Measurements from ENCODE around the gene MYRIP. TPM values are rescaled to one million over a fixed set of nuclear protein-coding genes. Genes with fewer than 3 reads are reported as not detected.
"Not testable (repeated sequence)": the region's sequence is repeated elsewhere in the genome, so short reads cannot be mapped to it uniquely, and the experiment has no call there.

MYRIP gene
- total RNA-seq, 1 donor from 2014 or later, result 8.4 TPM

DNA sequence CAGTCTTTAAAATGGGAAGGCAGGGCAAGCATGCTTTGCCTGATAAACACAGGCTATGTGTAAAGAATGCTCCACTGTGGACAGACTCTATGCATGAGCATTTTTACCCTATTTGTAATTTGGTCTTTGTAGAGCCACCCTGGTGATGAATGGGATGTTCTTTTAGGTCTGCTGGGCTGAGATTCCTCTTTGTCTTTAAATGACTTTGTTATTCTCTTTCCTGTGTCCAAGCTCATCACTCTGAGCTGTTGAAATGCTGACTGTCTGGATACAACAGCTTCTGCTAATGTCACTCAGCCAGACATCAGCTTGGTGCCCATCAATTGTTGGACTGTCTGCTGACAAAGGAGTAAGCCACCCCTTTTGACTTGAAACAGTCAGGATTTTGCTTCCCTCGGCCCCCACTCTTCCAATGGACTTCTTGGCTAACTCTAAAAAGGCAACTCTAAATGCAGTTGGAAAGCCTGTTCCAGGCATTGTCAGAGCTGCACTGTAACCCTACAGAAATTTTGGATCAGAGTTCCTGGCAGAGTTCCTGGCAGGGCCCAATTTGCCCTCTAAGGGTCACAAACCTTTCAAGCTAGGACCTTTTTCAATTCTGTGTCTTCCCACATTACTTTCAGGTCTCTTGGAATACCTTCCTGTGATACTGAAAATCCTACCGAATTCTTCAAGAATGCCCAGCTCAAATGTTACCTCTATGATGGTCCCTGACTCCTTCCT, 459.6 kb downstream of the MYRIP start:
- intact Hi-C loops (cut with DNase I), result loop anchor here (5.0 kb wide), 1 partner anchor 1732 kb away; no protein-coding TSS in a partner anchor
- no peak for ATAC-seq
- DNase-seq (ENCODE audit: low spot score), result no peak

DNA sequence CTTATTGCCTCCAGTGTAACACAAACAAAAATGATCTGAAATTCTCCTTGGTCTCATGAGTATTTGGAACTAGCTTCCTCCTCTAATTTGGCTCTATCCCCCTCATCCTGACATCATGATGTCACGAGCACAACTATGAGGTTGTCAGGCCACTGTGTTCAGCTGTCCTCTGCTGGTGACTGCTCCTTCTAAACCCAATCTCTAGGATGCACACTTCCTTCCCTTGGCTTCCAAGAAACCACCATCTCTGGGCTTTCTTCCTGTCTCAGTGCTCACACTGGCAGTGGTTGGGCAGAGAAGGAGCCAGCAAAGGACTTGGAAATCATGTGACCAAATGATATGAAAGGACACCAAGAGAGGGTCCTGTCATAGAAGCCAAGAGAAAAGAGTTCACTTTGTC, 469.4 kb downstream of the MYRIP start:
- DNase-seq (ENCODE audit: low spot score) (no peak), ATAC-seq (no peak)
- intact Hi-C loops (cut with DNase I), result no loop called here

DNA sequence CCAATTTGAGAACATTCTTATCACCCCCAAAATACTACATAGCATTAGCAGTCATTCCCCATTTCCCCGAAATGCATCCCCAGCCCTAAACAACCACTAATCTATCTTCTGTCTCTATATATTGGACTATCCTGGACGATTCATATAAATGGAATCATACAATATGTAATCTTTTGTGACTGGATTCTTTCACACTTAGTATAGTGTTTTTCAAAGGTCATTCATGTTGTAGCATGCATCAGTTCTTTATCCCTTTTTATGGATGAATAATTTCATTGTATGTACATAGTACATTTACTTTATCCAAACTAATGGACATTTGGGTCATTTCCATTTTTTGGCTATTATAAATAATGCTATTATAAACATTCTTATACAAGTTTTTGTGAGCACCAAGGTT, 472.6 kb downstream of the MYRIP start:
- ATAC-seq (no peak), DNase-seq (ENCODE audit: low spot score) (no peak)
- intact Hi-C loops (cut with DNase I), result no loop called here

- DNase-seq (ENCODE audit: low spot score); ATAC-seq; intact Hi-C loops (cut with DNase I): not testable (repeated sequence)
These were observed 473.6 kb downstream of the MYRIP start for GRCh38 chr3:40283057-40283456.

DNA sequence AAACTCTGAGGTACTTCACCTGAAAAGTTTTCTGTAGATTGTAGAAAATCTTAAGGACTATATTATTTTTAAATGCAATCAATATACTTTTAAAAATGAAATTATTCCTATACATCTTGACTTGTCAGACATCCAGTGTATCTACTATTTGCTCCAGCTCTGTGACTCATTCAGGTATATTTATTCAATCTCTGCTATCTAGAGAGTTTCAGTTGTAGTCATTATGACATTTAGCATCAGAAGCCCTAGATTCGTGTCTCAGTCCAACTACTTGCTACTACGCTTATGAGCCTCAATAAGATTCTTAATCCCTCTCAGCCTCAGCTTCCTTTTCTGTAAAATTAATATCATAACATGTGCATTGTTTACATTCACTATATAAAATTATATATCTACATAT, 477.8 kb downstream of the MYRIP start:
- DNase-seq (ENCODE audit: low spot score) (no peak), ATAC-seq (no peak)
- intact Hi-C loops (cut with DNase I), result no loop called here

DNA sequence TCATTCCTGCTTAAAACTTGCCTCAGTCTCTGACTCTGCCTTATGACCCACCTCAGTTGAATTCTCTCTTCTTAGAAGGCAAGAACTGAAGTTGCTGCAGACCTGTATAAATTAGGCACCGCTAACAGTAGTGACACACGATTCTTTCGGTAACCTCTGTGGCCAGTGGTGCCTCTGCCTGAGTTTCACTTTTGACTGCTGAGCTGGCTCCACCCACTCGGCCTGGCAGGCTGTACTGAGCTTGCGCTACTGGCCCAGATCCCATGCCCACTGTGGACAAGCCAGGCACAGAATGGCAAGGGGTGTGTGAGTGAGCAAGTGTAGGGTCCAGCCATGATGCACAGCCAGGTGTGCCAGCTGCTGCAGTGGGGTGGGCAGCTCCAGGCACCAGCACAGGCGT, 481.0 kb downstream of the MYRIP start:
- intact Hi-C loops (cut with DNase I), result no loop called here
- DNase-seq (ENCODE audit: low spot score) (no peak), ATAC-seq (no peak)

DNA sequence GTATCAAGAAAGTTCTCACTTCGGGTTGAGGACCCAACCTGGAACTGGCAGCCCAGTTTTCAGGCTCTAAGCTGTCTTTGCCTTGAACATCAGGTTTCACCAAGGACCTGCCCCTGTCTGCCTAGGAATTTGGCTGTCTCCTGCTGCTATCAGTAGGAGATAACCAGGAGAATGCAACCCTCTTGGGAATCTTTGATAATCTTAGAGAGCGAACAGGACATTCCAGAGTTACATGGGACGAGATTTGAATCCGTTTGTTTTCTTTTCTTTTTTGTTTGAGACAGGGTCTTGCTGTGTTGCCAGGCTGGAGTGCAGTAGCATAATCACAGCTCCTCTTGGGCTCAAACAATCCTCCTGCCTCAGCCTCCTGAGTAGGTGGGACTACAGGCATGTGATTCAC, 482.1 kb downstream of the MYRIP start:
- intact Hi-C loops (cut with DNase I), result no loop called here
- no peak for DNase-seq (ENCODE audit: low spot score)
- ATAC-seq, result no peak

DNA sequence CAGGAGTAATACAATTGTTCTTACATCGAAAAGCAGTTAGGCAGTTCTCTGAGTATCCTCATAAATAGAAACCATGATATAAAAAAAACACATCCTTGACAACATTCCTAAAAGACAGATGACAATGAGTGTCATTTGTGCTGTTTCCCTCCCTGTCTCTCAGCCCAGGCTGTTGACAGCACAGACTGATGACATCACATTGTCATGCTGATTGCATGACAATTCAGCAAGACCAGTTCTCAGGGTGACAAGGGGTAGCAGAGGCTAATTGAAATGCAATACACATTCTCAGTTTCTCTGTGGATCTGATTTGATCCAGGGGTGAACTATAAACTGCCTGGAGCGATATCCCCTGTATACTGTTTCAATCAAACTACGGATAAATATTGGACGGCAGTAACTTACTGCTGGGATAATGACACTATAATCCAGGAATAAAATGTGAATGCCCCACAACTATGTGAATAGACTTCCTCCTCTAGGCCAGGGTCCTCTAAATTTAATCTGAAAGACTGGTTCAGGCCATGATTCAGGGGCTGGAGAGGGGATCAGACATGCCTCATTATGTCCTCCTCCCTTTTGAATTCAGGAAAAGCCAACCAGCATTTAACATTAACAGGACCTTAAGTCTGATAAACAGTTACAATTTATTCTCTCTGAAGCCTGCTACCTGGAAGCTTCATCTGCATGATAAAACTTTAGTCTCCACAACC, 483.4 kb downstream of the MYRIP start:
- ATAC-seq, result no peak
- no peak for DNase-seq (ENCODE audit: low spot score)
- intact Hi-C loops (cut with DNase I), result no loop called here

GRCh38 chr3:40294434-40294833, 485.0 kb downstream of the MYRIP start:
- no peak for ATAC-seq
- DNase-seq (ENCODE audit: low spot score), result no peak
- intact Hi-C loops (cut with DNase I), result no loop called here

GRCh38 chr3:40298075-40298474, 488.7 kb downstream of the MYRIP start:
- DNase-seq (ENCODE audit: low spot score) (no peak), ATAC-seq (no peak)
- intact Hi-C loops (cut with DNase I), result no loop called here

- intact Hi-C loops (cut with DNase I), result no loop called here
- ATAC-seq, result no peak
- no peak for DNase-seq (ENCODE audit: low spot score)
These were observed 489.8 kb downstream of the MYRIP start for GRCh38 chr3:40299130-40299720.

DNA sequence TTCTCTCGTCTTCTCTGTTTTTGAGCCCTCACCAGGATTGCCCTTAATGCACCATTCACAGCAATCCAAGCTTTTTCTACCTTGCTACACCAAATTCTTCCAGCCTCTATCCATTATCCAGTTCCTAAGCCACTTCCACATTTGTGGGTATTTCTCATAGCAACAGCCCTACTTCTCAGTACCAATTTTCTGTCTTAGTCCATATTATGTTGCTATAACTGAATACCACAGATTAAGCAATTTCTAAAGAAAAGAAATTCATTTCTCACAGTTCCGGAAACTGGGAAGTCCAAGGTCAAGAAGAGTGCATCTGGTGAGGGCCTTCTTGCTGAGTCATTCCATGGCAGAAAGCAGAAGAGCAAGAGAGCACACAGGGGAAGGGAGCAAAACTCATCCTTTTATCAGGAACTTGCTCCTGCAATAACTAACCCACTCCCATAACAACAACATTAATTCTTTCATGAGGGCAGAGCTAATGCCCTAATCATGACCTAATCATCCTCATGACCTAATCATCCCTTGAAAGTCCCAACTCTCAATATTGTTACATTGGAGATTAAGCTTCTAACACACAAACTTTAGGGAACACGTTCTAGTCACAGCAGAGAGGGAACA, 490.4 kb downstream of the MYRIP start:
- ATAC-seq (peak; percentile 93), DNase-seq (ENCODE audit: low spot score) (no peak)
- intact Hi-C loops (cut with DNase I), result no loop called here

GRCh38 chr3:40302784-40303183, 493.4 kb downstream of the MYRIP start:
- DNase-seq (ENCODE audit: low spot score) (no peak), ATAC-seq (no peak)
- intact Hi-C loops (cut with DNase I), result no loop called here

DNA sequence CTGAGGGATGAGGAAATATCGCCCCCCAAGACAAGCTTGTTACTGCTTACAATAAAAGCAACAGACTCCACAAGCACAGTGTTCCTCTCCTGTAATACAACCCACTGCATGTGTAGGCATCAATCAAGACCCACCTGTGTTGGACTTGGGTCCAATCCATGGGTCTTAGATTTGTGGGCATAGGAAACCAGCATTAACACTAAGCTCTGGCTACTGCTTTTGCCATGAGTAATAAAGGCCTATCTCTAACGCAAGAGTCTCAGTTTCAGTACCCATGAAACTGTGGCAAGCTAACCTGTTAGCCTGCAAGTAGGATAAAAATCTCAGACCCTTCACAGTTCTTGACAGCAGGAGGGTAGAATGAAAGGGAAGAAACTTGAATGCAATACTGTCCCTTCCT, 494.9 kb downstream of the MYRIP start:
- intact Hi-C loops (cut with DNase I), result no loop called here
- DNase-seq (ENCODE audit: low spot score) (no peak), ATAC-seq (no peak)

DNA sequence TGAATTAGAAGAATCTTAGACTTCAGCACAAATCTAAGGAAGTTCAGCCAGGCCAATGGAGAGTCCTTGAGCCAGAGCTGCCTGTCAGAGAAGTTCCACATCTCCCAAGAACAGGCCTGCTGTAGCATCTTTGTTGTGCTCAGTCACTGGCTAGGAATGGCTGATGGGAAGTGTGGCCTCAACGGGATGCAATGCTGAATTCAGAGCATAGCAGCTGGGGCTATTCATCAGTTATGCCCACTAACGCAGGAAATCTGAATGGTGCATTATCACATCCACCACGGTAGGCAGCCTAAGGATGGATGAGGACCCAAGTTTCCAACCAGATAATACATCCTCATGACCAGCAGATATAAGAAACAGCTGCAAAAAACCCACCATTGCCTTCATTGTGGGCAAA, 496.9 kb downstream of the MYRIP start:
- DNase-seq (ENCODE audit: low spot score), result no peak
- ATAC-seq, result no peak
- intact Hi-C loops (cut with DNase I), result no loop called here

DNA sequence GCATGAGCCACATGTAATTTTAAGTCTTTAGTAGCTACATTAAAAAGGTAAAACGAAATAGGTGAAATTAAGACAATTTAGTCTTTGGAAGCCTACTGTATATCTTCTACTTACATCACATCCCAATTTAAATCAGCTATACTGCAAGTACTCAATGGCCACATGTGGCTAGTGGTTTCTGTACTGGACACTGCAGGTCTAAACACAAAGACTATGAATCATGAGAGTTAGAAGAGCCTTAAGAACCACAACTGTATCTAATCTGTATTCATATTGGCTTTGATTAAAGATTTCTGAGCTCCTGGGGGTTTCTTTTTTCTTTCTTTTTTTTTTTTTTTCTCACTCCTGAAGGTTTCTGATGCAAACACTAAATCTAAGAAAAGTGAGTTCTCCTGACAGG, 497.8 kb downstream of the MYRIP start:
- no peak for DNase-seq (ENCODE audit: low spot score)
- no peak for ATAC-seq
- intact Hi-C loops (cut with DNase I), result no loop called here

- intact Hi-C loops (cut with DNase I), result no loop called here
- peak; percentile 9 for ATAC-seq
- no peak for DNase-seq (ENCODE audit: low spot score)
These were observed 499.5 kb downstream of the MYRIP start for GRCh38 chr3:40308725-40309417.

- intact Hi-C loops (cut with DNase I), result no loop called here
- peak; percentile 99 for ATAC-seq
- peak; percentile 100 for DNase-seq (ENCODE audit: low spot score)
These were observed 500.1 kb downstream of the MYRIP start, which contains the start of gene EIF1B for GRCh38 chr3:40309418-40309924. TSS of gene EIF1B (plus strand) at chr3:40309707. CDS start at chr3:40309942, 235 bp downstream.
